ENCODE results near the gene SLC26A4.

- TF ChIP-seq, protein P1, sequence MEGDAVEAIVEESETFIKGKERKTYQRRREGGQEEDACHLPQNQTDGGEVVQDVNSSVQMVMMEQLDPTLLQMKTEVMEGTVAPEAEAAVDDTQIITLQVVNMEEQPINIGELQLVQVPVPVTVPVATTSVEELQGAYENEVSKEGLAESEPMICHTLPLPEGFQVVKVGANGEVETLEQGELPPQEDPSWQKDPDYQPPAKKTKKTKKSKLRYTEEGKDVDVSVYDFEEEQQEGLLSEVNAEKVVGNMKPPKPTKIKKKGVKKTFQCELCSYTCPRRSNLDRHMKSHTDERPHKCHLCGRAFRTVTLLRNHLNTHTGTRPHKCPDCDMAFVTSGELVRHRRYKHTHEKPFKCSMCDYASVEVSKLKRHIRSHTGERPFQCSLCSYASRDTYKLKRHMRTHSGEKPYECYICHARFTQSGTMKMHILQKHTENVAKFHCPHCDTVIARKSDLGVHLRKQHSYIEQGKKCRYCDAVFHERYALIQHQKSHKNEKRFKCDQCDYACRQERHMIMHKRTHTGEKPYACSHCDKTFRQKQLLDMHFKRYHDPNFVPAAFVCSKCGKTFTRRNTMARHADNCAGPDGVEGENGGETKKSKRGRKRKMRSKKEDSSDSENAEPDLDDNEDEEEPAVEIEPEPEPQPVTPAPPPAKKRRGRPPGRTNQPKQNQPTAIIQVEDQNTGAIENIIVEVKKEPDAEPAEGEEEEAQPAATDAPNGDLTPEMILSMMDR (IDR thresholded peaks at IDR 0.05): no peak
- TF ChIP-seq POLR2A (IDR thresholded peaks at IDR 0.05): no peak
These were observed 27.0 kb downstream of the SLC26A4 start for GRCh38 chr7:107687656-107688055.
